Rectal smooth muscle tissue (tissue), 1 donor: ENCODE data around the gene ARID5A.
"Not testable (repeated sequence)": the region's sequence is repeated elsewhere in the genome, so short reads cannot be mapped to it uniquely, and the experiment has no call there.

Experiments
- H3K27ac ChIP-seq: one replicate; pipeline ENCODE4 v1.7.0; 2013; ENCODE audit warnings: low read depth, low read length, inconsistent platforms
- H3K27me3 ChIP-seq: one replicate; pipeline ENCODE4 v1.7.0; 2013; ENCODE audit warnings: low read length; ENCODE audit not compliant: control insufficient read depth, insufficient read depth
- H3K36me3 ChIP-seq: one replicate; pipeline ENCODE4 v1.7.0; 2013; ENCODE audit warnings: low read length; ENCODE audit not compliant: control insufficient read depth, insufficient read depth
- H3K4me1 ChIP-seq: one replicate; pipeline ENCODE4 v1.7.0; 2013; ENCODE audit warnings: low read length; ENCODE audit not compliant: control insufficient read depth, insufficient read depth
- H3K4me3 ChIP-seq: one replicate; pipeline ENCODE4 v1.7.0; 2013; ENCODE audit warnings: low read length
- H3K9ac ChIP-seq: one replicate; pipeline ENCODE4 v1.7.0; 2013; ENCODE audit warnings: low read length

ARID5A gene, protein sequence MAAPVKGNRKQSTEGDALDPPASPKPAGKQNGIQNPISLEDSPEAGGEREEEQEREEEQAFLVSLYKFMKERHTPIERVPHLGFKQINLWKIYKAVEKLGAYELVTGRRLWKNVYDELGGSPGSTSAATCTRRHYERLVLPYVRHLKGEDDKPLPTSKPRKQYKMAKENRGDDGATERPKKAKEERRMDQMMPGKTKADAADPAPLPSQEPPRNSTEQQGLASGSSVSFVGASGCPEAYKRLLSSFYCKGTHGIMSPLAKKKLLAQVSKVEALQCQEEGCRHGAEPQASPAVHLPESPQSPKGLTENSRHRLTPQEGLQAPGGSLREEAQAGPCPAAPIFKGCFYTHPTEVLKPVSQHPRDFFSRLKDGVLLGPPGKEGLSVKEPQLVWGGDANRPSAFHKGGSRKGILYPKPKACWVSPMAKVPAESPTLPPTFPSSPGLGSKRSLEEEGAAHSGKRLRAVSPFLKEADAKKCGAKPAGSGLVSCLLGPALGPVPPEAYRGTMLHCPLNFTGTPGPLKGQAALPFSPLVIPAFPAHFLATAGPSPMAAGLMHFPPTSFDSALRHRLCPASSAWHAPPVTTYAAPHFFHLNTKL

DNA sequence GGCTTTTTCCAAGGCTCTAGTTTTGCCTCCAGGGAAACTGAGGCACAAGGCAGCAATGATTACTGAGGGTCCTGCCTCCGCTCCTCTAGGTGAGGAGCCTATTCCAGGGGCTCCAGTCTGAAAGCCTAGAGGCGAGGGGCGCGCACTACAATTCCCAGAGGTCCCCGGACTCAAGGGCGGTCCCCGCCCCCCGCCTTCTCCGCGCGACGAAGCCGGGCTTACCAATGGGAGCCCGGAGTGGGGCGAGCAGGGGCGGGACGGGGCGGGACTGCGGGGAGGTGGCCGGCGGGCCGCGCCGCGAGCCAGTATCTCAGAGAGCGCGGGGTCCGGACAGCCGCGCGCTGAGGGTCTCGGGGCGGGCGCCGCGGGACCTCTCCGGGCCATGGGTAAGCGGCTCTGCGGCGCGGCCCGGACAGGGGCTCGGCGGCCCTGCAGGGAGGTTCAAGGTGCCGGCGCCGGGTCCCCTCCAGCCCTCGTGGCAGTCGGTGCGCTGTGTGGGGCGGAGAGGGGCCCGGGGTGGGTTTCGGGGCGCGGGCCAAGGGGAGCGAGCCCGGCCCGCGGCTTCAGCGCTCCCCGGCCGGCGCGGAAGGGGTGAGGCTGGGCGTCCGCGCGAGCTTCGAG, at the start of gene ARID5A:
ARID5A (plus strand) TSS at position 308 of the 621 bp plus-strand sequence; CDS start at position 383, 75 bp downstream.
- peak within 1 kb of the TSS; percentile 88 for H3K27ac ChIP-seq
- H3K4me1 ChIP-seq, result peaks cover 33% of the 10 kb centered on the region
- H3K27me3 ChIP-seq, result no peaks in the 10 kb centered on the region
- no peaks in the 10 kb centered on the region for H3K36me3 ChIP-seq
- H3K9ac ChIP-seq, result peak within 1 kb of the TSS; percentile 73
- peak within 1 kb of the TSS; percentile 87 for H3K4me3 ChIP-seq

DNA sequence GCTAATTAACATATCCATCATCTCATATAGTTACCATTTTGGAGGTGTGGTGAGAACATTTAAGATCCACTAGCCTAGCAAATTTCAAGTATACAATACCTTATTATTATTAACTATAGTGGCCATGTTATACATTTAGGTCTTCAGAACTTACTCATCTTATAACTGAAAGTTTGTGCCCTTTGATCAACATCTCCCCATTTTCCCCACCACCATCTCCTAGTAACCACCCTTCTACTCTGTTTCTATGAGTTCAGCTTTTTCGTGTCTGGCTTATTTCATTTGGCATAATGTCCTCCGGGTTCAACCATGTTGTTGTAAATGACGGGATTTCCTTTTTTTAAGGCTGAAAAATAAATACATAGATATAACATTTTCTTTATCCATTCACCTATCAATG, 47.3 kb upstream of the ARID5A start:
- no peaks in the 10 kb centered on the region for H3K27me3 ChIP-seq
- H3K9ac ChIP-seq, result no peak overlapping the region
- H3K36me3 ChIP-seq, result no peaks in the 10 kb centered on the region
- peaks cover 2% of the 10 kb centered on the region for H3K4me1 ChIP-seq
- no peak overlapping the region for H3K27ac ChIP-seq
- H3K4me3 ChIP-seq, result no peak overlapping the region

DNA sequence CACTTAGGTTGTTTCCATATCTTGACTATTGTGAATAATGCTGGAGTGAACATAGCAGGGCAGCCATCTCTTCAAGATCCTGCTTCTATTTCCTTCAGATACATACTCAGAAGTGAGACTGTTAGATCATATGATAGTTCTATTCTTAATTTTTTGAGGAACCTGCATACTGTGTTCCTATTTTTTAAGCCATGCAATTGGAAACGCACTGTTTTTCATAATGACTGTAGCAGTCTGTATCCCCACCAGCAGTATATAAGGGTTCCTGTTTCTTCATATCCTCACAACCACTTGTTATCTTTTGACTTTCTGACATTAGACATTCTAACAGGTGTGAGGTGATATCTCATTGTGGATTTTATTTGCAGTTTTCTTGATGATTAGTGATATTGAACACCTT, 46.9 kb upstream of the ARID5A start:
- H3K4me3 ChIP-seq, result no peak overlapping the region
- peaks cover 2% of the 10 kb centered on the region for H3K4me1 ChIP-seq
- no peaks in the 10 kb centered on the region for H3K27me3 ChIP-seq
- no peak overlapping the region for H3K9ac ChIP-seq
- H3K36me3 ChIP-seq, result no peaks in the 10 kb centered on the region
- H3K27ac ChIP-seq, result no peak overlapping the region

DNA sequence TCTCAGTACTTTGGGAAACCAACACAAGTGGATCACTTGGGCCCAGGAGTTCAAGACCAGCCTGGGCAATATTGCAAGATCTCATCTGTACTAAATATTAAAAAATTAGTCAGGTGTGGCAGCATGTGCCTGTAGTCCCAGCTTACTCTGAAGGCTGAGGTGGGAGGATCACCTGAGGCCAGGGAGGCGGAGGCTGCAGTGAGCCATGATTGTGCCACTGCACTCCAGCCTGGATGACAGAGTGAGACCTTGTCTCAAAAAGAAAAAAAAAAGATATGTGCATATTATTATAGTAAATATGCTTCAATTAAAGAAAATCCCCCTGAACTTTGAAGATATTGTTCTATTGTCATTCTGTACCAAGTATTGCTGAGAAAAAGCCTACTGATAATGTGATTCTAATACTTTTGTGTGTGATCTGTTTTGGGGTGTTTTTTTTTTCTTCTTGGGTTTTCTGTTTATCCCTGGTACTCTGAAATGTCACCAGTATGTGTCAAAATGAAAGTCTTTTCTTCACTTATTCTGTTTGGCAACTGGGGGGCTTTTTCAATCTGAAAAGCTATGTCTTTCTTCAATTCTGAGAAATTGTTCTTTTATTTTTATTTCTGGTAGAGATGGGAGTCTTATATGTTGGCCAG, 44.6 kb upstream of the ARID5A start:
- no peak overlapping the region for H3K27ac ChIP-seq
- no peaks in the 10 kb centered on the region for H3K36me3 ChIP-seq
- H3K9ac ChIP-seq, result no peak overlapping the region
- H3K4me1 ChIP-seq, result no peaks in the 10 kb centered on the region
- no peaks in the 10 kb centered on the region for H3K27me3 ChIP-seq
- H3K4me3 ChIP-seq, result no peak overlapping the region

DNA sequence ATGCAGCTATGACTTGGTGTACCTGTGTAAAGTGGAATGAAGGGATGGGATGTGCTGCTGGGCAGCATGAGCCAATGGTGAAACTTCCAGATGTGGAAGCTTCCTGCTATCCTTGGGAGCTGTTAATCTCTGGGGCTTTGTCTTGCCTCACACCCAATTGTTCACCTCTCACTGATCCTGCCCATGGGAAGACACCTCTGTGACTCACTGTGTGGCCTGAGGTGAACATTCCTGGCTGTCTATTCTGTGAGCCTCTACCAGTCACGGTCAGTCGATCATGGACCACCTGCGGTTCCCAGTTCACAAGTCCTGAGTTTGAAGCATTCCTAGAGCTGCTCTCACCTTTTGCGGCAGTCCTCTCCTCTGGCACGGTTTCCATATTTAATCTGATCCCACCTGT, 43.5 kb upstream of the ARID5A start:
- H3K27me3 ChIP-seq, result no peaks in the 10 kb centered on the region
- H3K9ac ChIP-seq, result no peak overlapping the region
- H3K4me1 ChIP-seq, result no peaks in the 10 kb centered on the region
- no peaks in the 10 kb centered on the region for H3K36me3 ChIP-seq
- no peak overlapping the region for H3K4me3 ChIP-seq
- no peak overlapping the region for H3K27ac ChIP-seq

DNA sequence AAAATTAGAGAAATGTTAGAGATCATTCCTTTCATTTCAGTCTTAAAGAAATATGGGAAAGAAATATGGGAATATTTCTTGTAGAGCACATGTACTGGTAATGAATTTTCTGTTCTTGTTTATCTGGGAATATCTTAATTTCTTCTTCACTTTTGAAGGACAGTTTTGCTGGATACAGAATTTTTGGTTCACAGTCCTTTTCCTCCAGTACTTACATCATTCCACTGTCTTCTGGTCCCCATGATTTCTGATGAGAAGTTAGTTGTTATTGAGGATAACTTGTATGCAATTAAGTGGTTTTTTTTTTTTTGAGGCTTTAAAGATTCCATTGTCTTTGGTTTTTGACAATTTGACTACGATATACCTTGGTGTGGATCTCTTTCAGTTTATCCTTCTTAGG, 42.4 kb upstream of the ARID5A start:
- H3K4me1 ChIP-seq, result no peaks in the 10 kb centered on the region
- no peaks in the 10 kb centered on the region for H3K27me3 ChIP-seq

DNA sequence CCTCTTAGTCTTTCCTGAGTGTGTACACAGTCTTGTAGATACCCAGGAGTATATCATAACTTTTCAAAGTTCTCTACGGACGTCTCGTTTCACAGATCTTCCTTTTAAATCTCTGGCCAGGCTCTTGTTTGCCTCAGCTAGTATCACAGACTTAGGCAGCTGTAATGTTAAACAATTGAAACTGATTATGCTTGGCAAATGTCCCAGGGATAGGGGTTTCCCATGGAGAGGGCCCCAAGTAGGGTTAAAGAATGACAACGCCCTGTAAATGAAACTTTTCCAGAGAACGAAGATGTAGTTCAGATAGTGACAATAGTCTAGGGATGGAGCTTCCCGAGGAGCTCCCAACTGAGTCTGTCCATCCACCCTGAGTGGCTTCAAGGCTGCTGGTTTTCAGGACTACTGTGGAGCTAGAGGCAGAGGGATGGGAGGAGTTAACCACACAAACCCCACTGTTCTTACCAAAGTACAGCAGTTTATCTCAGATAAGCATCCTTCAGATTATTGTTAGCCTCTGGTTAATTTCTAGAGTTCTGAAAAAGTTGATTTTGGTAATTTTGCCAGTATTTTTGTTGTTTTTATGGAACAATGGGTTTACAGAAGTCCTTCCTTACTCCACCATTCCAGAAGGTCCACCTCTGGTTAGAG, 40.4 kb upstream of the ARID5A start:
- no peaks in the 10 kb centered on the region for H3K36me3 ChIP-seq
- no peak overlapping the region for H3K27ac ChIP-seq
- no peak overlapping the region for H3K4me3 ChIP-seq
- H3K9ac ChIP-seq, result no peak overlapping the region
- H3K4me1 ChIP-seq, result no peaks in the 10 kb centered on the region
- H3K27me3 ChIP-seq, result peaks cover 2% of the 10 kb centered on the region

More for the DNA sequence above, 42.4 kb upstream of the ARID5A start:
- Histone ChIP-seq H3K27ac (no peak overlapping the region), H3K36me3 (no peaks in the 10 kb centered on the region), H3K9ac (no peak overlapping the region), H3K4me3 (no peak overlapping the region)

DNA sequence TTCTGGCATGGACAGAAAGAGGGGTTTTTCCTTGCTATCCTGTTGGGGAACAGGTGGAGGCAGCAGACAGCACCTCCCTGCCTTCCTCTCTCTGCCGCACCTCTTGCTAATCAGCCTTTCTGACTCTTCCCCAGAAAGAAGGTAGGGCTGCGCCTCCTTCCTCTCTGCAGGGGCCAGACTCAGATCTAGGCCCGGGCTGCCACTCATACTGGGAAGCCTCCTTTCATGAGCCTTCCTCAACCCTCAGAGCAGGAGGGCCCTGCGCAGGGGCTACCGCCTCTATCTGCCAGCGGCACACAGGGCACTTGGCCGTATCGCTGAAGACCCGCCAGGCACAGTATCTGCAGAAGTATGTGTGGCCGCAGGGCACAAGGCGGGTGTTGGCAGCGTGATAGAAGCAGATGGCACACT, 38.5 kb upstream of the ARID5A start:
- Histone ChIP-seq H3K4me3 (no peak overlapping the region), H3K4me1 (no peaks in the 10 kb centered on the region), H3K9ac (no peak overlapping the region), H3K27me3 (peaks cover 9% of the 10 kb centered on the region), H3K27ac (no peak overlapping the region), H3K36me3 (no peaks in the 10 kb centered on the region)

DNA sequence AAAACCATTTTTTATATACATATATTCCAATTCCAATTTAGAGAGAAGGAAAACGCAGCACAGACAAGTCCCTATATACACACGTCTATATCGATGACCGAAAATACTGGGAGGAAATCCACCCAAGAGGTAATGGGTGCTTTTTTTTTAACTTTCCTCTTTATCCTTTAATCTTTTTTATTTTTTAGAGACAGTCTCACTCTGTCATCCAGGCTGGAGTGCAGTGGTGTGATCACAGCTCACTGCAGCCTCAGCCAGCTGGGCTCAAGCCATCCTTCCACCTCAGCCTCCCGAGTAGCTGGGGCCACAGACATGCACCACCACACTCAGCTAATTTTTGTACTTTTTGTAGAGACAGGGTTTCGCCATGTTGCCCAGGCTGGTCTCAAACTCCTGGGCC, 37.9 kb upstream of the ARID5A start:
- not testable (repeated sequence) for H3K36me3 ChIP-seq, H3K4me1 ChIP-seq, H3K27me3 ChIP-seq, H3K4me3 ChIP-seq, H3K27ac ChIP-seq, H3K9ac ChIP-seq

DNA sequence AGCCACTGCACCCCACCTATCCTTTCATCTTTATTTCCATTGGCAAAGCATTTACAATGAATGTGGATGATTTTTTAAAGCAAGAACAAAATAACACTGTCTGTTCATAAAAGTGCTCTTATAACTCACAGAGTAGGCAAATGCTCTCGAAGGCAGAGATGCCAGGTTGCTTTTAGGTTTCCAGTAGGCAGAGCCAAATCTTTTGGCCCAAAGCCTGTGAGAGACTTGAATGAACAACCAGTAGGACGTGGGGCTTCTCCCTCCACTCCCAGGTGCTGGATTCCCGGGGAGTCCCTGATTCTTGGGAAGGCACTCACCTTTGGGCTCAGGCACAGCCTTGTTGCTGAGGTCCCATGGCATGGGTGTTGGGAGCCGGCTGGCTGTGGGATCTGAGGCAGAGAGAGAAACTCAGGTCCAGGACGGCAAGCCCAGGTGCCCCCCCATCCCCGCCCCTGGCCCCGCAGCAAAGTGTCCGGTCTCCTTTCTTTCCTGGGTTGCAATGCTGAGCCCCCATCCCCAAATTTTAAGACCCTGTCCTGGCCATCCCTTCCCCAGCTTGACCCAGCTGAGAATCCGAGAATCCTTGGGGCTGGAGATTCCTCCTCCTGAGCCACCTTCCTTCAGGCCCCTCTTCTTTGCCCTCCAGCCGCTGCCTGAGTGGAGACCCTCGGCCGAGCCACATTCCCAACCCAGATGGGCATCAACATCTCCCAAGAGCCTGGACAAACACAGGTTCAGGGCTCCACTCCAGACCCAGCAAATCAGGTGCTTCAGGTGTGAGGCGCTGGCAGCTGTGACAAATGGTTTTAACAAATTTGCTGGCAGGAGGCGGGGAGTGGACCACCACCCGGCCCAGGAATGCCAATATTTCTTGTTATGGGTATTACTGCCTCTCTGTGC, 37.2 kb upstream of the ARID5A start:
- Histone ChIP-seq H3K9ac (no peak overlapping the region), H3K4me3 (no peak overlapping the region), H3K4me1 (no peaks in the 10 kb centered on the region), H3K27ac (no peak overlapping the region), H3K36me3 (no peaks in the 10 kb centered on the region), H3K27me3 (peaks cover 9% of the 10 kb centered on the region)

DNA sequence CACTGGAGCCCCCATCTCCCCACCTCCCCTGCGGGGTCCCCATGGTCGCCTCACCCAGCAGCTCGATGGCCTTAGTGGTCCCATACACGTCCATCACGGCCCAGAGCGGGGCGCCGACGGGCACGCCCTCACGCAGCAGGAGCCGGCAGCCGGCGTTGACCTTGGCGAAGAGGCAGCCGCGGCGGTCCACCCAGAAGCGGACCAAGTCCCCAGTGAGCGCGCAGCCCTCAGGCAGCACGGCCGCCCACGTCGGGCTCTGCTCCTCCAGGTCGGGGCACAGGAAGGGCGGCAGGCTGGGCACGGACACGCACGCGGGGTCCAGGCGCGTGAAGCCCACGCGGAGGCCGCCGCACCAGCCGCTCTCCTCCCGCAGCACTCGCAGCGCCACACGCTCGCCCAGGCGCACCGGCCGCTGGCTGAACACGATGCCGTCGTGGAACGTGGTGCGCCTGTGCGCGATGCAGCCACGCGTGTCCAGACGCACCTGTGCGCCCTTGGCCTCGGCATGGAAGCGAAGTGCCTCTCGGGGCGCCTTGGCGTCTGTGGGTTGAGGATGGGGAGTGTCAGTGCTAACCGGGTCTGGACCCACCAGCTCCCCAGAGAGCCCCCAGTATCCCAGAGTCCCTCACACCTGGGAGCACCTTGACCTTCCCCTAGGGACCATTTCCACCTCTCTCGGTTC, 36.0 kb upstream of the ARID5A start:
- Histone ChIP-seq H3K36me3 (no peaks in the 10 kb centered on the region), H3K27me3 (peaks cover 9% of the 10 kb centered on the region), H3K4me1 (no peaks in the 10 kb centered on the region), H3K9ac (no peak overlapping the region), H3K27ac (no peak overlapping the region), H3K4me3 (no peak overlapping the region)
